Inflammatory macrophage (primary cell): ENCODE measurements around the gene FOXP1.
A peak's percentile ranks its signal among the peaks of the same experiment; 100 is the strongest.

Experiments
- DNase-seq, 2 donors: peaks; one replicate each; pipeline ENCODE4 v3.0.0-alpha.2; 2020 to 2022

The FOXP1 gene

DNA sequence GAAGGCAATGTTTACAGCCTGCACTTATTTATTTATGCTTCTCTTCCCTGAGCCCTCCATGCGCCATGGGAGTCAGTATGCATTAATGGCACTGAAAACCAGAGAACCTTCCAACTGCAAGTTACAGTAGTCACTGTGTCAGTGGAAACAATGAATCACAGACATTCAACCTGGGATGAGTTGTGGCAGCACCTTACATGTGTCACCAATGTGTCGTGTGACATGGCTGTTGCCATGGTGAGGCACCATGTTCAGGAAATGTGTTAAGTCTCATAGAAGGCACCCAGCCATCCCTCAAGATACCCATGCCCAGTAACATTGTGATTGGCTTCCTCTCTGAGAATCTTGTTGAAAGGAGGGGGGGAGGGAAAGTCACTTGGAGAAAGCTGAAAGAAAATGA lies 105.0 kb downstream of the FOXP1 start:
- DNase-seq: no peak

DNA sequence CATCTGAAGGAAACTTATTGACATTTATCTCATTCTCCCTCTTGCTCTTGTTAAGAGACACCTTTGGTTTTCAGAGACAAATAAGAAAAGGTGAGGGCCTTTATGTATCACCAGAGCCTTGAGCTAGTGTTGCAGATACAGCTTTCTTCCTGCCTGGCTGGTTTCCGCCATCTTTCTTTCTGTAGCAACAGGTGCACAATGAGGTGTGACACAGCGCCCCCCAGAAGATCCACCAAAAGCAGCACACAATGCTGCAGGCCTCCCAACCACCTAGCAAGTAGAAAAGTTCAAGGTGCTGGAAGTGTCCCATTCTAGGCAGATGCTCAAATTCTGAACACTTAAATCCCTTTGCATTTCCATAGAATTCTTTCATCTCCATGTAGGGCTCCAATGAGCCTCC lies 106.6 kb downstream of the FOXP1 start:
- DNase-seq: no peak

DNA sequence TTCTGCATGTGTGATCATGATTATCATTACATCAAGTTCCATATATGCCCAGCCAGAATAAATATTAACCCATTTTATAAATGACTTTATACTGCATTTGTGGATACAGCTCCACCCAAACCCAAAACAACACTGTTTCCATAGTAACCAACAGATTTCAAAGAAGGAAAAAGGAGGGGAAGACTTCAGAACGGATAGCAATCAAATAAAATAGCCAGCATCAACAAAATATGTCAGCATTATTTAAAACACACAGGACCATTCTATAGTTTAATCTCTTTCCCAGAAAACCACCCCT lies 114.4 kb downstream of the FOXP1 start:
- peak in 1 of 2 donors; percentile 12 for DNase-seq

DNA sequence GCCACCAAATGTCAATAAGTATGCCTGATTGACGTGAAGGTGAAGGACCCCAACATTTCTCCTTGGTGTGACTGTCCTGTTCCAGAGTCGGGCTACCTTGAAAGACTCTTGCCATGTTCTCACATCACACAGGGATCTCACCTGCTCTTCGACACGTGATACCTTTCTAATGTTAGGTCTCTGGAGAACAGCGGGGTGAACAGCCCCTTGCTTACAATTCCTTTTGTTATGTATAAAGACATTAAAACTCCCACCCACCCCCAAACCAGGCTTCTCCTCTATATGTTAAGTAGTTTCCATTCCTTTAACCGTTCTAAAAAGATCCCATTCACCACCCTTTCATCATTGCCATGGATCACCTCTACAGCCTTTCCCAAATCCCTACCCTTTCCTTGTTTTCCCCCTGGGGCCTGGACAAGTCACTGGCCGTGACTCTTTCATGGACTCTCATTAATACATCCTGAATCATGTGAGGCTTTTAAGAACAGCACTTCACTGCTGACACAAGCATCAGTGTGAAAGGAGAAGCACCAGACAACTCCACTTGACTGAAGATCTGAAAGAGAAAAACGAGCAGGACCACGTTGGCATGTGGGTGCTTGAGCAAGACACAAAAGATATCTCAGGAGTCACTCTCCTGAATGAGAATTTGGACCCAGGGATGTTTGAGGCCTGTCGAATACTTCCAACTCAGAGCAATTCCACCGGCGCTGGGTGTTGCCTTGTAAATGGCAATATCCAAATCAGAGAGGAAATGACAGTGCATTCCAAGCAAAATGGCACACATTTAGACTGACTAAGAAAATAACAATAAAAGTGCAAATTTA lies 115.0 kb downstream of the FOXP1 start:
- peak; percentile 5 to 9 for DNase-seq

DNA sequence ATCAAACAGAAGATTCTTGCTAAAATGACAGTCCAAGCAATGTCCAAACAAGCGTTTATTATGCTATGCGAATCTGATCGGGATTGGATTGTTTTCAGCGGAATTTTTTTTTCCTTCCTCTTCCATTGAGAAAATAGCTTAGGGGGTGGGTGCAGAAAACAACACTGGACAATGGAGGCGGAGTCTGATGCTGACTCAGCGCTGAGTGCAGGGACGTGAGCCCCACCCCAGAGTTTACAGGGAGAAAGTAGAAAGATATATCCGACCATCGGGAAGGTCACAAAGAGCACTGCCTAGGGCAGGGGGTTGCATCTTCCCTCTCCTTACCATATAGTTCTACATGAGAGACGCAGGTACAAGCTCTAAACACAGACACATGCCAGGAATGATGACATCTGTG lies 117.0 kb downstream of the FOXP1 start:
- DNase-seq: no peak

DNA sequence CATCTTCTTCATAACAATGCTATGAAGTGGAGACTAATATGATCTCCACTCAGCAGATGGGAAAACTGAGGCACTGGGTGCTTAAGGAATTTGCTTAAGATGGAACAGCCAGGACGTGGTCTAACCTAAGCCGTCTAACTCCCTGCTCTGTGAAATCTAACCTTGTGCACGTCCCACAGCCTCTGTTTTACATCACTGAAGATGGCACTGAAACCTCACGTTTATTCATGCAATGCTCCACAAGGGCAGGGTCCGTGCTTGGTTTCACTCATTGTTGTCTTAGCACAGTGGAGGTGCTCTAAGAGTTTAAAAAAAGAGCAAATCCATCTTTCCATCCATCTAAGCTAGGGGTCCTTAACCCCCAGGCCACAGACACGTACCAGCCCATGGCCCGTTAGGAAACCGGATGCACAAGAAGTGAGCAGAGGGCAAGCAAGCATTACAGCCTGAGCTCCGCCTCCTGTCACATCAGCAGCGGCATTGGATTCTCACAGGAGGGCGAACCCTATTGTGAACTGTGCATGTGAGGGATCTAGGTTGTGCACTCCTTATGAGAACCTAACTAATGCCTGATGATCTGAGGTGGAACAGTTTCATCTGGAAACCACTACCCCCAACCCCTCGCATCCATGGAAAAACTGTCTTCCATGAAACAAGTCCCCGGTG lies 118.0 kb downstream of the FOXP1 start:
- DNase-seq: no peak

DNA sequence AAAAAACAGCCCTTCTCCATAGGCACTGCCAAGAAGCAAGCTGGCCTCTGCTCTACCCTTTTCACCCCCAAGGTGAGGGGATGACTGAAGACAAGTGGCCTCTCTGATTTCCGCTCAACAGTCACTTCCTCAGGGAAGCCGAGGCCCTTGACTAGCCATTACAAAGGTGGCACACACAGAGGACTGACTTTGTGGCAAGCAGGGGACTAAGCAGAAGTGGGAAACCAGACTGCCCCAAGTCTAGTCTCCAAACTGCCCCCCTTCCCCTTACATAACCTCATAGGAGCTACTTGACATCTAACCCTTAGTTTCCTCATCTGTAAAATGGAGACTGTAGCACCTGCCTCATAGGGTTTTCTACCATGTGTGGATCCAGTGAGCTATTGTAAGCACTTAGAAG lies 118.9 kb downstream of the FOXP1 start:
- DNase-seq: no peak

DNA sequence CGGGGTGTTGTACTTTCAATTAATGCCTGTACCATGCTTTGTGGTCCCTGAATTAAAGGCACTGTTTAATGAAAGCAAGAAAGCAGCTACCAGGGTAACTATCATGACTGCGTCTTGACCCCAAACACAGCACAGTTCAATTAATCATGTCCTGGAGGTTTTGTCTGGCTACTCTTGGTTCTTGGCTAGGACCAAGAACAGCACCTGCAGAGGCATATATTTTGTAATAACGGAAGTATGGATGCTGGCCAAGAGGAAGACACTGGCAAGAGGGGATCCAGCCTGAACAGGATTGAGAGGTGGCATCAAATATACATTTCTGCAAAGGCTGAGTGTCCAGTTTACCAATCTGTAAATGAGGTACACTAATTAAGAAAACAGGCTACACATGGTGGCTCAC lies 119.9 kb downstream of the FOXP1 start:
- DNase-seq: no peak

DNA sequence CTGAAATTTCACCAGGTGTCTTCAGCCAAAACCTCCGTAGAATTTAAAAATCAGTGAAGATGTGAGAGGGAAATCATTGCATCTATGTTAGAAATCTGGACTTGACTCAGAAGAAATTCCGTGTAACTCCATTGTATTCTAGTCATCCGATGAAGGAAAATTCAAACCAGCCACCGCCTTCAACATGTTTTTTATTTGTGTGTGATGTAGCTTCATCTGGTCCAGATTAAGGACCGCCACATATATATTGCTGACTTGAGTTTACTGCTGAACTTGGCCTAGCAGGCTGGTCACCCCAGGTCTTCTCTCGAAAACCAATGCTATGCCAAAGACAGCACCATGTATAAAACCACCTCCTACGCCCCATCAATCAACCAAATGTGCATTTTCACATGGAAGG lies 120.9 kb downstream of the FOXP1 start:
- DNase-seq: no peak

DNA sequence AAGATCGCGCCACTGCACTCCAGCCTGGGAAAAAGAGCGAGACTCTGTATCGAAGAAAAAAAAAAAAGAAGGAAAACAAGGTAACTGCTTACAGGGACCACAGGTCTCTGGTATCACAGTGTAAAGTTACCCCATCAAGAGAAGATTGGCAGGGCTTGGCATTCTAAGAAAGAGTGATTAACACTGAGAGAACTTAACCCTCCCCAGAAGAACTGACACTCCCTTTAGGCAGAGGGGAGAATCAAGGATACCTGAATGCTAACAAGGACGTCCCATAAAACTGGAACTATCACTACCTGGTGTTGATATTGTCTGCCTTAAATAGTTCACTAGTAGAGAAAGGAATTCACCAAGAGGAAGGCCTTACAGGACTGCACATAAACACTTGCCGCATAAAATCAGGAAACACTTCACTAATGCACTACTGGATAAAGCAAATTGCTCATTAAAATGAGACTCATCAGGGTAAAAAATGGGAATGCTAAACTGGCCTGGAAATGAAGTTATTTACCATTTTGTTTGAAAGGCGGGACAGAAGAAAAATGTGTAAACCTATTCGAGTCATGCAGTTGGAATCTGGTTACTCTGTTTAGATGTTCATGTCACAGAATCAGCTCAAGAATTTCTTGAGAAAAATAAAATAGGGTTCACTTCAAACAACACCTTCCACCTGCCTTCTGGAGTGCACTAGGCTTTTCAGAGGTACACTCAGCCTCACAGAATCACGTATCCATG lies 121.6 kb downstream of the FOXP1 start:
- no peak for DNase-seq

DNA sequence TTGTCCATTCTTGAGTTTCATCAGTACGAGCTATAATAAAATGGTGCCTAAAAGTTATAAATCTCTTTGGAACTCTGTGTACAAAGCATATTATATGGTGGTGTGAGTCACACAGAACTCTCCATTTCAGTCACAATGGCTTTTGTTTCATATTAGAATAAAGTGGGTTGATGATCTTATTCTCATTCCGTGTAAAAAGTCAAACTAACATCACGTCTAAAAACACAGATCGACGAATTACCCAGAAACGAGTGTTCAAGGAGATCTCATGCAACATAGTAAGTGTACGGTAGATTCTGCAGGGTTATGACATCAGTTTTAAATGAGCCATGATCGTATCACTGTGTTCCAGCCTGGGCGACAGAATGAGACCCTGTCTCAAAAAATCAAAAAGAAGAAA lies 122.4 kb downstream of the FOXP1 start:
- no peak for DNase-seq

DNA sequence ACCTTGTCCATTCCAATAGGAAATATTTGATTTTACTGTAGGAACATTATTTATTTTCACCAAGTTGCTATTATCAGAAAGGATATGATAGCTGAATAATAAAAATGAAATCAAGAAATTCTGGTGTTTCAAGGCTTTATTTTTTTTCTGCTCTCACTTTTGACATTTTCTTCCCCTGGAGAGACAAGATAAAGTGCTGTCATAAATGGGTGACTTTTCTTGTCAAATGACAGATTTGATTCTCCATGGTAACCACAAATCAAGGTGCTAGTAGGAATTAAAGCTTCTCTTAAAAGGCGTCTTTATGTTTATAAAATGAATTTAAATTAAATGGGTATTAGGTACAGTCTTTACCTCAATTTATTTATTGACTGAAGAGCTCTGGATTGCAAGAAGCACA lies 124.6 kb downstream of the FOXP1 start:
- DNase-seq: no peak

DNA sequence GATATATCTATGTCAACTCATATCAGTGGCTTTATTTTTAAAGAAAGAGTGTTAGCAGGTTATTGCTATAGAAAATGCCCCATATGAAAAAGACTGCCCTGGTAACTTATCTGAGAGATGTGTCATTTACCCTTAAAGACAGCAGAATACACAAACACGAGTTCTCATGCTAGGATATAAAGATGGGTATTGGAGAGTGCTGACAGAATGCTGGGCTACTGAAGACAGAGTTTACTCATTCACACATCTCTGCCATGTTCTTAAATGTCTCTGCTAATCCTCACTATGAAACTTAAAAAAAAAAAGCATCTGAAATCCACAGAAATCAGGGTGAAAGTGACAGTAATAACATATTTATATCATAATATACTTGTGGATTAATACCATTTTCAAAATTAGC lies 126.7 kb downstream of the FOXP1 start:
- DNase-seq: no peak

DNA sequence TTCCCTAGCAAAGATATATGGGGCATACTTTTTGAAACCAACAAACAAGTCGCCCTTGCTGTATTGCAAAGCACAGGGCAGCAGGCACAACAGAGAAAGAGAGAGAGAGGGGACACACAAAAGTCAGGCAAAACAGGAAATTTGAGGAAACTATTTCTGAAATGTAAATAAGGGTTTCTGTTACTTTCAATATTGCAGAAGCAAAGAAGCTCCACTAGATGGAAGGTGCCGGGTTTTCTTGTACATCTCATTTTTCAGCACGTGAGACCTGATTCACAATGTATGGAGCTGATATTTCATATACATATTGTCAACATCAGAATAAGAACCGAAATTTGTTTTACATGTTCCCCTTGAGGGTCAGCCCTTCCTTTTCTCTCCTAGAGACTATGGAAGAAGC lies 127.4 kb downstream of the FOXP1 start:
- peak; percentile 14 to 42 for DNase-seq

DNA sequence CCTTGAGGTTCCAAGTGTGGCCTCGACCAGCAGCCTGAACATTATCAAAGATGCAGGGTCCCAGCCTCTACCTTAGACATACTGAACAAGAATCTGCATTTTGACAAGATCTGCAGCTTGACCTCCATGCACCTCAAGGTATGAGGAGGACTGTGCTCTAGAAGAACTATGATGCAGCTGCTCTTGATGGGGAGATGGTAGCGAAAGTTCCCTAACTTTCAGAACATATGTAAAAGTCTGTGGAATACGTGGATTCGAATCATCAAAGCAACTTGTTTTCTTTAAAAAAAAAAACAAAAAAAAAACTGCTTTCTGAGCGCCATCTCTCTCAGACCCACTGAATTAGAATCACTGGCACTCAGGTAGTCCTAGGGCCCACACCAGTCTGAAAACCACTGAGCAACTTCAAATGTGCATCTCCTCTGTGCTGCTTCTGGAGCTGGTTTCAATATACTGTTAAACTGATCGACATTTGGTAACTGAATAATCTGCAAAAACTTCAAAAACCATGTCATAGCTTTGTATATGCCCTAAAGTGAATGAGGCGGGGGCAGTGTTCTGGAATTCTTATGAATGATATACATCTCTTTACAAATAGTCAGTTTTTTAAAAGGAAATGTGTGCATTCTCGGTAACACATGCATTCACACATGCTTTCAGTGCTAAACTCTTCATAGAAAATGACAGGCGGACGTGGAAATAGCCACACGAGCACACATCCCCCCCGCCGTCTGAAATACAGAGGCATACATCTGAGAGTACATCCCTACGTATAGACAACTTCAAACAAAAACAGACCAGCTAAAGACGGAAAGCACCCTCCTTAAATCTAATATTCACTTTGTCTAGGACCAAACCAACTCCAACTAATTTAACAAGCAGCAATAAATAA lies 128.8 kb downstream of the FOXP1 start:
- DNase-seq: no peak

DNA sequence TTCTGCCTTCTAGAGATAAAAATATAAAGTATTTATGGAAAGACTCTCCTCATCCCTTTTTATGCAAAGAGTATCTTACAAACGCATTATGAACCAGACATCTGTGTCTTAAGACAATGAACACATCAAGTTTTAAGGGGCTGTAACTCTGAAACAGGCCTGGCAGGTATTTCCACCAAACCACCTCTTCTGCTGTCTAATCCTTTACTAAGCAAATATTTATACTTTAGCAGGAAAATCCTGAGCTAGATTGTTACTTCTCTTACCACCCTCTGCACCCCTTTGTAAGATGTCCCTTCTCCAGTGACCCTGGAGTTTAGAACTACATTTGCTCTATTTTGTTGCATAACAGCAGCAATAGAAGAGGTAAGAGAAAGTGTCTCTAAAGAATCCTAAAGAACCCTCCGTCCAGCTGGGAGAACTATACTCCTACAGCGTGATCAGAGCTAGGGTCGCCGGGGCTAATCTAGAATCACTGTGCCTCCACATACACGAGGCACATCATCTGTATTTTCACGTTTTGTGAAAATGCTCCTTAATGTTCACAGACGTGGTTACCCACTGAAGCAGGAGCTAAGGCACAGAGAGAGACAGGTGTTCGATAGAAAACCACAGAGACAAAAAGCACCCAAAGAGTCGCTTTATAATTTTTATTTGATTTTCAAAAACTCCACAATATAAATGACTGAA lies 129.6 kb downstream of the FOXP1 start:
- DNase-seq: no peak

DNA sequence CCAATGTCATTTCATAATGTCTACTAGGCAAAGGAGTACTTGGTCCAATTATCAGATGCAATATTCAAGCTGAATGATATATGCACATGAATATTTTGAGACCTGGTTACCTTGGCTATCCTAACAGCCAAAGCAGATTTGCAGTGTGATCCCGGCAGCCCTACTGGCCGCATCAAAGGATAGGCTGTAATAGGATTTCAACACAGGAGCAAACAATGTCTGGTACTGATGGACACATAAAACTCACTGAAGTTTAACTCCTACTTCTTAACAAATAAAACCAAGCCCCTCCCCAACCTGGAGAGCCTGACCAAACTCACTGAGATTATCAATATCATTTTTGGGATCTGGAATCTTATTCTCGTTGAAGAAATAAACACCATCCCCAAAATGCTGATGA lies 130.2 kb downstream of the FOXP1 start:
- no peak for DNase-seq

DNA sequence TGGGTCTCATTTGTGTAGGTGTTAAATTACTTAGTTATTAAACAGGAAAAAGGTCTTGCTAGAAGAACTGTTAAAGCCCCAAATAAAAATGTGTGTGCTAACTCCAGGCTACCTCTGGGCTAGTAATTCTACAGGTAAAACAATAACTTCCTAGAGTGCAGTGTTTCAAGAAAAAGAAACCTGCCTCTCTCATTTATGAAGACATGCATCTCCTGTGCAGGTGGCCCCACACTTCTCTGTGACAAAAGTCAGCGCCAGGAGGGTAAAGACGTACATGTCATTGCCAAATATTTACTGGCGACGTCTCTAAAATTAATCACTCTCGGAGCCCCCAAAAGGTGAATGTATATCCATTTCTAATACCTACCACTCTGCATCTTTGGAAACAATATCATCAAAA lies 131.7 kb downstream of the FOXP1 start:
- DNase-seq: no peak

DNA sequence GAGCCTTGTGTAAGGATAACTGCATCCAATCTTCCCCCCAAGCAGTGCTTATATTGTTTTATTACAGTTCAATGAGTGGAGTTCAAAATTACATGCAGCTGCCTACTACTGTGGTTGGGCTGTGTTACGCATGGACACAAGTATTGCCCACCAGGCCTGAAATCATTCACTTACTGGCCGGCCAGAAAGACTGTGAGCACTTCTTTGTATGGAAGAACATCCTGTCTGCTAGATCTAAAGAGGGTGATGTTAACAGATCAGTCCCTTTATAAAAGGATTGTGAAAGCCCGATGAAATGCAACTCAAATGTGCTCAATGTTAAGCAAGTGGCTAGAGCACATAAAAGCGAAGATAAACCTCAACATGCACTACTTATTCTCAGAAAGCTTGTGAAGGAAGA lies 132.5 kb downstream of the FOXP1 start:
- DNase-seq: no peak

DNA sequence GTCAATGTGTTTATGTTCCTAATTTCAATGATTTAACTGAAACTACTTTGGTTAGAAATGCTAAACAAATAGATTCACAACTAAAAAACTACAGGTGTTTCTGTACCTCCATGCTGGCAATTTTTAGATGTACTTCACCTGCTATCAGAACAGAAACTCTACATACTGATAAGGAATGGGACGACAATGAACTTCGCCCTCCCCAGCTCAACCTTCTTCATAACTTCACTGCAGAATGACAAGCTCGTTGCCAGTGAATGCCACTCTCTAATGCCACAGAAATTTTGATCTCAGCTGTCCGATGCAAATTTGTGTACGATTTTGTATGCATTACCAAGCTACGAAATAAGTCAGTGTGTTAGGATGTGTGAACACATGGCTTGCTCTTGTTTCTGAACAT lies 133.4 kb downstream of the FOXP1 start:
- no peak for DNase-seq

DNA sequence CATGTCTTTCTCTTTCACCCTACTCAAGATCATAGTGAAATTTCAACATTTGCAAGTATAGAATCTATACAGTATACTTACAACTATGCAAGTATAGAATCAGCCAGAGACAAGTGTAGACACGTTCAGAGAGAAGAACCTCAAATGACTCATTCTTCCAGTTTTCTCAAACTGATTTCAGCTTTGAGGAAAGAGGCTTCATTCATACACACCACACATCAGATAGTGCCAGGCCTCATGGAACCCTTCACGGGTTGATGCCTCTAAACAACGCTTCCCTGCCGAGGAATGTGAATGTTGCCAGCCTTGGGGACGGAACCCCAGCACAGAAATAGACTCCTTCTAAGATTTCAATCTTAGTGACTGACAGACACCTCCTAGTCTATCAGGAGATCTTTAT lies 135.7 kb downstream of the FOXP1 start:
- DNase-seq: peak; percentile 22 to 37

DNA sequence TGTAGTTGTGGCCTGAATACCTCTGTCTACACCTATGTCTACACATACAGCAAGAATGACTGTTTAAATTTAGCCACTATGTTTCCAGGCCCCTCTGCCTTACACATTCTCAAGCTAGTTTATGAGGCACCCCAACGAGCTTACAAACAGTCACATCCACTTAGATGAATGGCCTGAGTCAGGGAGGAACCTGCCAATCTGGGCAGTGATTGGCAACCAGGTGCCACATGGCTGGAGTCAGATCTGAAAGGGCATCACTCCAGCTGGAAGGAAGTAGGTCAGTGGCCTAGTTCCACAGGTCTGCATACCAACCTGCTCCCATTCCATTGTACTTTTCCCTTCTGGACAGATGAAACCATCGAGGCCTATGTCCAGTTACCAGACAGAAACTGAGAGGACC lies 136.3 kb downstream of the FOXP1 start:
- DNase-seq: no peak
